ENCODE data around the gene MAST4.

GRCh38 chr5:66856041-66856805 is 260.0 kb downstream of the MAST4 start:
- TF ChIP-seq POLR2A (IDR thresholded peaks at IDR 0.05) = no peak
- TF ChIP-seq CTCF (IDR thresholded peaks at IDR 0.05) = no peak

Data from esophagus squamous epithelium (tissue), 4 donors.